Measurements from ENCODE around the gene NFATC2. TPM values are rescaled to one million over a fixed set of nuclear protein-coding genes. Genes with fewer than 3 reads are reported as not detected.

NFATC2 gene
- total RNA-seq, 4 donors from 2014 or later: 1.6 to 3.9 (median 2.8) TPM

GRCh38 chr20:51356871-51357270 lies 185.6 kb downstream of the NFATC2 start:
- in situ Hi-C loops (cut with MboI; ENCODE audit: low sequenced_read_pairs in 4 of 4) (loop anchor here in 1 of 4 donors (25.0 kb wide), 1 partner anchor 730 kb away; no protein-coding TSS in a partner anchor), intact Hi-C loops (cut with DNase I; ENCODE audit: low total_unique reads) (no loop called here)
- Histone ChIP-seq H3K27me3 (no peaks in the 10 kb centered on the region), H3K4me3 (no peak overlapping the region), H3K36me3 (no peaks in the 10 kb centered on the region), H3K4me1 (no peaks in the 10 kb centered on the region), H3K9me3 (no peaks in the 10 kb centered on the region), H3K27ac (no peak overlapping the region)
- TF ChIP-seq CTCF (IDR thresholded peaks at IDR 0.05 in 4 of 5, conservative IDR thresholded peaks at IDR 0.05 in 1 of 5) (no peak), POLR2A (IDR thresholded peaks at IDR 0.05) (no peak)
- DNase-seq (no peak), ATAC-seq (no peak)

- intact Hi-C loops (cut with DNase I; ENCODE audit: low total_unique reads) (no loop called here), in situ Hi-C loops (cut with MboI; ENCODE audit: low sequenced_read_pairs in 4 of 4) (loop anchor here in 1 of 4 donors (25.0 kb wide), 1 partner anchor 732 kb away; no protein-coding TSS in a partner anchor)
- Histone ChIP-seq H3K27ac (no peak overlapping the region), H3K4me1 (no peaks in the 10 kb centered on the region), H3K9me3 (no peaks in the 10 kb centered on the region), H3K36me3 (no peaks in the 10 kb centered on the region), H3K27me3 (no peaks in the 10 kb centered on the region), H3K4me3 (no peak overlapping the region)
- ATAC-seq (no peak), DNase-seq (no peak)
- TF ChIP-seq CTCF (IDR thresholded peaks at IDR 0.05 in 4 of 5, conservative IDR thresholded peaks at IDR 0.05 in 1 of 5): no peak
- TF ChIP-seq POLR2A (IDR thresholded peaks at IDR 0.05): no peak
Observed at GRCh38 chr20:51354769-51355319, 187.7 kb downstream of the NFATC2 start.

- Histone ChIP-seq H3K4me3 (no peak overlapping the region), H3K4me1 (no peaks in the 10 kb centered on the region), H3K9me3 (no peaks in the 10 kb centered on the region), H3K27ac (no peak overlapping the region), H3K36me3 (no peaks in the 10 kb centered on the region), H3K27me3 (no peaks in the 10 kb centered on the region)
- ATAC-seq: no peak
- in situ Hi-C loops (cut with MboI; ENCODE audit: low sequenced_read_pairs in 4 of 4) (loop anchor here in 1 of 4 donors (25.0 kb wide), 1 partner anchor 733 kb away; no protein-coding TSS in a partner anchor), intact Hi-C loops (cut with DNase I; ENCODE audit: low total_unique reads) (no loop called here)
- TF ChIP-seq CTCF (IDR thresholded peaks at IDR 0.05 in 4 of 5, conservative IDR thresholded peaks at IDR 0.05 in 1 of 5) (no peak), POLR2A (IDR thresholded peaks at IDR 0.05) (no peak)
- DNase-seq: no peak
Observed at GRCh38 chr20:51354191-51354768, 188.2 kb downstream of the NFATC2 start.

GRCh38 chr20:51353491-51353890 lies 189.0 kb downstream of the NFATC2 start:
- Histone ChIP-seq H3K4me3 (no peak overlapping the region), H3K9me3 (no peaks in the 10 kb centered on the region), H3K27me3 (no peaks in the 10 kb centered on the region), H3K4me1 (no peaks in the 10 kb centered on the region), H3K27ac (no peak overlapping the region), H3K36me3 (no peaks in the 10 kb centered on the region)
- intact Hi-C loops (cut with DNase I; ENCODE audit: low total_unique reads) (no loop called here), in situ Hi-C loops (cut with MboI; ENCODE audit: low sequenced_read_pairs in 4 of 4) (loop anchor here in 1 of 4 donors (25.0 kb wide), 1 partner anchor 734 kb away; no protein-coding TSS in a partner anchor)
- DNase-seq (no peak), ATAC-seq (no peak)
- no peak for TF ChIP-seq CTCF (IDR thresholded peaks at IDR 0.05 in 4 of 5, conservative IDR thresholded peaks at IDR 0.05 in 1 of 5)
- no peak for TF ChIP-seq POLR2A (IDR thresholded peaks at IDR 0.05)
